Vagina (tissue), 2 donors: ENCODE data around the gene CTPS2.

ENCODE experiments used
- CTCF ChIP-seq, 3 experiments: fragments of 450-650 bp in 2 of 3; fragments of 200-600 bp in 1 of 3; sonication (generic) in 1 of 3; IDR thresholded peaks; one replicate each; pipeline ENCODE4 v1.5.1; 2017 to 2019; ENCODE audit warnings: antibody characterized with exemption in 3 of 3, mild to moderate bottlenecking in 2 of 3, moderate library complexity in 2 of 3
- POLR2A ChIP-seq, 2 donors: fragments of 450-650 bp; IDR thresholded peaks; one replicate each; pipeline ENCODE4 v1.6.1; 2017; ENCODE audit warnings: antibody characterized with exemption in 2 of 2, mild to moderate bottlenecking in 2 of 2, moderate library complexity in 2 of 2
- POLR2AphosphoS5 ChIP-seq, 2 donors: sonication (generic); formaldehyde crosslinking; IDR thresholded peaks; one replicate each; pipeline ENCODE4 v1.9.0; 2017; ENCODE audit warnings: antibody characterized with exemption in 2 of 2, mild to moderate bottlenecking in 2 of 2, low read depth in 1 of 2; ENCODE audit not compliant: insufficient read depth in 1 of 2

DNA sequence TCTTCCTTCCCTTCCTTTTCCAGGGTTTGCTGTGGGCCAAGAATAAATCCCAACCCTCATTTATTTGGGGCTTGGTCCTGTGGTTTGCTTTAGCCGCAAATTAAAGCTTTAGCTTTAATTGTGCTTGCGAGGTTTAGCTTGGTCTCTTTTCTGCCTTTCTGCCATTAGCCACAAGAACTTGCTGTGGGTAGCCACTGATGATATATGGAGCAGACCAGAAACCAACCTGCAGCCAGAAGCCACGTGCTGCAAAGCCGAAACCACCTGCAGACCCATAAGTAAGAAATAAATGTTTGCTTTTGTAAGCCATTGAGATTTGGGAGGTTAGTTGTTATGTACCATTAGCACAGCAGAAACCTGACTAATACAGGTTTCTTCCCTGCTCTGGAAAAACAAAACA, 152.3 kb downstream of the CTPS2 start:
- TF ChIP-seq POLR2A (IDR thresholded peaks at IDR 0.05) (no peak), CTCF (IDR thresholded peaks at IDR 0.05) (no peak), POLR2AphosphoS5 (IDR thresholded peaks at IDR 0.05; ENCODE audit: insufficient read depth in 1 of 2, low read depth in 1 of 2) (no peak)
